CD4-positive, alpha-beta T cell treated with Interleukin-12 subunit alpha and Interleukin-12 subunit beta, for 1 hour (primary cell): ENCODE results near the gene BRWD1.
A peak's percentile ranks its signal among the peaks of the same experiment; 100 is the strongest.

Experiments
- DNase-seq: peaks from one replicate; pipeline ENCODE4 v3.0.0-alpha.2; 2020

The BRWD1 gene

GRCh38 chr21:39196310-39196709, 117.1 kb downstream of the BRWD1 start:
- no peak for DNase-seq

GRCh38 chr21:39193380-39193779, 120.1 kb downstream of the BRWD1 start:
- DNase-seq, result no peak

GRCh38 chr21:39189857-39190604, 123.4 kb downstream of the BRWD1 start:
- DNase-seq, result no peak

- DNase-seq, result no peak
Observed at GRCh38 chr21:39188521-39189139, 124.8 kb downstream of the BRWD1 start.

GRCh38 chr21:39187141-39187540, 126.3 kb downstream of the BRWD1 start:
- DNase-seq, result no peak

GRCh38 chr21:39186676-39187075, 126.8 kb downstream of the BRWD1 start:
- no peak for DNase-seq

GRCh38 chr21:39185157-39185556, 128.3 kb downstream of the BRWD1 start:
- no peak for DNase-seq

GRCh38 chr21:39184050-39184980, 129.1 kb downstream of the BRWD1 start:
- no peak for DNase-seq

- DNase-seq, result peak; percentile 94
Observed at GRCh38 chr21:39183272-39184049, 130.0 kb downstream of the BRWD1 start, which contains the start of gene PSMG1. PSMG1 (minus strand) TSS chr21:39183451; CDS start chr21:39183385, 66 bp downstream.

GRCh38 chr21:39182484-39183271, 130.8 kb downstream of the BRWD1 start:
- no peak for DNase-seq

GRCh38 chr21:39182016-39182415, 131.4 kb downstream of the BRWD1 start:
- DNase-seq, result no peak

- no peak for DNase-seq
Observed at GRCh38 chr21:39181205-39181818, 132.1 kb downstream of the BRWD1 start.

- DNase-seq, result peak; percentile 24
Observed at GRCh38 chr21:39180429-39181019, 132.9 kb downstream of the BRWD1 start.

GRCh38 chr21:39178421-39178820, 135.0 kb downstream of the BRWD1 start:
- DNase-seq, result no peak

- no peak for DNase-seq
Observed at GRCh38 chr21:39176271-39176709, 137.1 kb downstream of the BRWD1 start.

GRCh38 chr21:39175665-39176064, 137.8 kb downstream of the BRWD1 start:
- DNase-seq, result no peak

- no peak for DNase-seq
Observed at GRCh38 chr21:39175154-39175553, 138.3 kb downstream of the BRWD1 start.

- no peak for DNase-seq
Observed at GRCh38 chr21:39173716-39174680, 139.4 kb downstream of the BRWD1 start.

- no peak for DNase-seq
Observed at GRCh38 chr21:39169906-39170305, 143.5 kb downstream of the BRWD1 start.

- no peak for DNase-seq
Observed at GRCh38 chr21:39168800-39169199, 144.6 kb downstream of the BRWD1 start.
